Transverse colon (tissue), 4 donors: ENCODE data around the gene NLRP11.

ENCODE experiments used
- POLR2AphosphoS5 ChIP-seq, 3 donors: sonication (generic); formaldehyde crosslinking; IDR thresholded peaks; one replicate each; pipeline ENCODE4 v1.6.1; 2016; ENCODE audit warnings: antibody characterized with exemption in 3 of 3
- TF ChIP-seq, protein P1 (sequence below), 5 experiments: fragments of 200-600 bp in 3 of 5; fragments of 450-650 bp in 2 of 5; sonication (generic) in 3 of 5; IDR thresholded peaks; 1 replicate in 2 of 5; 2 replicates in 3 of 5; pipeline ENCODE4 v1.5.1; 2016 to 2017; ENCODE audit warnings: antibody characterized with exemption in 5 of 5, inconsistent platforms in 3 of 5, mild to moderate bottlenecking in 2 of 5, moderate library complexity in 1 of 5

- TF ChIP-seq, protein P1, sequence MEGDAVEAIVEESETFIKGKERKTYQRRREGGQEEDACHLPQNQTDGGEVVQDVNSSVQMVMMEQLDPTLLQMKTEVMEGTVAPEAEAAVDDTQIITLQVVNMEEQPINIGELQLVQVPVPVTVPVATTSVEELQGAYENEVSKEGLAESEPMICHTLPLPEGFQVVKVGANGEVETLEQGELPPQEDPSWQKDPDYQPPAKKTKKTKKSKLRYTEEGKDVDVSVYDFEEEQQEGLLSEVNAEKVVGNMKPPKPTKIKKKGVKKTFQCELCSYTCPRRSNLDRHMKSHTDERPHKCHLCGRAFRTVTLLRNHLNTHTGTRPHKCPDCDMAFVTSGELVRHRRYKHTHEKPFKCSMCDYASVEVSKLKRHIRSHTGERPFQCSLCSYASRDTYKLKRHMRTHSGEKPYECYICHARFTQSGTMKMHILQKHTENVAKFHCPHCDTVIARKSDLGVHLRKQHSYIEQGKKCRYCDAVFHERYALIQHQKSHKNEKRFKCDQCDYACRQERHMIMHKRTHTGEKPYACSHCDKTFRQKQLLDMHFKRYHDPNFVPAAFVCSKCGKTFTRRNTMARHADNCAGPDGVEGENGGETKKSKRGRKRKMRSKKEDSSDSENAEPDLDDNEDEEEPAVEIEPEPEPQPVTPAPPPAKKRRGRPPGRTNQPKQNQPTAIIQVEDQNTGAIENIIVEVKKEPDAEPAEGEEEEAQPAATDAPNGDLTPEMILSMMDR (IDR thresholded peaks at IDR 0.05): no peak
- TF ChIP-seq POLR2AphosphoS5 (IDR thresholded peaks at IDR 0.05): no peak
Observed at GRCh38 chr19:55802281-55802680, 29.5 kb downstream of the NLRP11 start.
